NK-92 (cell line): ENCODE results near the gene STAMBP.

ENCODE experiments used
- DNase-seq: peaks from one replicate; lab custom pipeline; 2025; ENCODE audit not compliant: unreplicated experiment; lab: John Stamatoyannopoulos, UW

Gene STAMBP

DNA sequence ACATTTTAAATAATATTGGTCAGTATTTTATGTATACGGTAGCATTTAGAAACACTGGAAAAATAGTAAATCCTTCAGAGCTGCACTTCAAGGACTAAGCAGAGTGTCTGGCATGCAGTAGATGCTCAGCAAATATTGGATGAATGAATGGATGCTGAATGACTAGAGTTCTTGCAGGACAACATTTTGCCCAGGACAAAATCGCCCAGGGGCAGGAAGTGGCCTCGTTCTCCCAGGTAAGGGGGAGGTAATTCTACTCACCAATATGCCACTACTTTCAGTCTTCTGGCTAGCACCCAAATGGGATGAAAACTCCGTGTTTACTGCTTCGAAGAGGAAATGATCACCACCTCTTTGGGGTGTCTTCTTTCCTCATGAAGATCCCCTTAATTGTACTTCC, 93.9 kb downstream of the STAMBP start:
- DNase-seq: no peak
